Spleen (tissue), 11 donors: ENCODE measurements around the gene DEFB132. TPM values are rescaled to one million over a fixed set of nuclear protein-coding genes. Genes with fewer than 3 reads are reported as not detected.

Source experiments
- DNase-seq: peaks from one replicate; pipeline ENCODE4 v3.0.0-alpha.2; 2020
- H3K27ac ChIP-seq, 8 donors: fragments of 200-600 bp; sonication (generic) in 7 of 8; 1 replicate in 4 of 8; 2 replicates in 4 of 8; pipeline versions ENCODE4 v1.5.0 to v1.8.0; 2016 to 2021; ENCODE audit warnings: inconsistent platforms in 4 of 8, mild to moderate bottlenecking in 4 of 8, moderate library complexity in 1 of 8
- H3K27me3 ChIP-seq, 7 donors: fragments of 200-600 bp; sonication (generic) in 6 of 7; replicated peaks in 1 of 7; 1 replicate in 4 of 7; 2 replicates in 3 of 7; pipeline versions ENCODE4 v1.5.0 to v1.8.0; 2016 to 2021; ENCODE audit warnings: inconsistent platforms in 3 of 7, mild to moderate bottlenecking in 1 of 7
- H3K36me3 ChIP-seq, 6 donors: fragments of 200-600 bp; sonication (generic) in 5 of 6; 1 replicate in 4 of 6; 2 replicates in 2 of 6; pipeline versions ENCODE4 v1.5.0 to v1.8.0; 2016 to 2021; ENCODE audit warnings: inconsistent platforms in 2 of 6
- H3K4me1 ChIP-seq, 6 donors: fragments of 200-600 bp; sonication (generic) in 5 of 6; 1 replicate in 3 of 6; 2 replicates in 3 of 6; pipeline versions ENCODE4 v1.5.0 to v1.8.0; 2016 to 2021; ENCODE audit warnings: inconsistent platforms in 3 of 6
- H3K4me3 ChIP-seq, 8 donors: fragments of 200-600 bp; sonication (generic) in 7 of 8; 1 replicate in 4 of 8; 2 replicates in 4 of 8; pipeline versions ENCODE4 v1.5.0 to v1.8.0; 2016 to 2021; ENCODE audit warnings: inconsistent platforms in 4 of 8, mild to moderate bottlenecking in 4 of 8, moderate library complexity in 2 of 8
- H3K9me3 ChIP-seq, 8 donors: fragments of 200-600 bp; sonication (generic) in 7 of 8; 1 replicate in 4 of 8; 2 replicates in 4 of 8; pipeline versions ENCODE4 v1.5.0 to v1.8.0; 2016 to 2021; ENCODE audit warnings: inconsistent platforms in 4 of 8
- POLR2A ChIP-seq, 3 donors: fragments of 450-650 bp; IDR thresholded peaks; one replicate each; pipeline ENCODE4 v1.5.1; 2017; ENCODE audit warnings: antibody characterized with exemption in 3 of 3, mild to moderate bottlenecking in 1 of 3
- POLR2AphosphoS5 ChIP-seq, 3 donors: sonication (generic); formaldehyde crosslinking; IDR thresholded peaks; one replicate each; pipeline ENCODE4 v1.5.1; 2017; ENCODE audit warnings: antibody characterized with exemption in 3 of 3
- WGBS, 5 donors: extraction: QIAGEN DNeasy Blood & Tissue Kit in 3 of 5; methylation state at CpG; one replicate each; pipeline versions ENCODE4 v1.1.5 to v1.1.7; 2013 to 2018; 5-methylcytosine and 5-hydroxymethylcytosine counted together
- intact Hi-C: fragments of 100-400 bp; cut with DNase I; formaldehyde crosslinking; loops from one replicate; pipeline ENCODE4 v1.15.0; 2023; ENCODE audit warnings: low total_unique reads
- polyA plus RNA-seq, 3 donors: library from polyadenylated mRNA; stranded (reverse); fragments of 200-250 nt; gene quantifications; one replicate each; pipeline ENCODE4 v1.2.1, GENCODE V29; 2013
- total RNA-seq, 7 donors: library from RNA; depleted of rRNA in 3 of 7; stranded (reverse); fragments of >200 nt in 3 of 7; fragmentation: NEBNext Ultra II Directional in 4 of 7; extraction: Animal tissue kit (Norgen Biotek cat#: 25700) in 4 of 7; gene quantifications; one replicate each; pipeline versions ENCODE4 v1.1.0 to v1.2.1, GENCODE V29; 2016 to 2021
- TF ChIP-seq, protein P1 (sequence below), 11 experiments: fragments of 200-600 bp in 7 of 11; fragments of 450-650 bp in 4 of 11; sonication (generic) in 4 of 11; IDR thresholded peaks in 8 of 11; conservative IDR thresholded peaks in 3 of 11; 1 replicate in 7 of 11; 2 replicates in 4 of 11; pipeline versions ENCODE4 v1.4.0 to v1.8.0; 2016 to 2021; ENCODE audit warnings: antibody characterized with exemption in 11 of 11, inconsistent platforms in 4 of 11, mild to moderate bottlenecking in 1 of 11
- donor health status: healthy with polysubstance abuse.
- donor health status: DM: no; HTN: no; CAD: no; lungs with moderate emphysema.
- donor health status: DM: no; HTN: no; CAD: no.
- donor health status: Bipolar disorder and iron deficiency.
- donor health status: healthy.
- donor health status: DM: no; HTN: no; CAD: no.
- donor health status: DM: yes; HTN: yes; CAD: no.

DEFB132 gene
- total and polyA plus RNA-seq, 10 donors: not detected

DNA sequence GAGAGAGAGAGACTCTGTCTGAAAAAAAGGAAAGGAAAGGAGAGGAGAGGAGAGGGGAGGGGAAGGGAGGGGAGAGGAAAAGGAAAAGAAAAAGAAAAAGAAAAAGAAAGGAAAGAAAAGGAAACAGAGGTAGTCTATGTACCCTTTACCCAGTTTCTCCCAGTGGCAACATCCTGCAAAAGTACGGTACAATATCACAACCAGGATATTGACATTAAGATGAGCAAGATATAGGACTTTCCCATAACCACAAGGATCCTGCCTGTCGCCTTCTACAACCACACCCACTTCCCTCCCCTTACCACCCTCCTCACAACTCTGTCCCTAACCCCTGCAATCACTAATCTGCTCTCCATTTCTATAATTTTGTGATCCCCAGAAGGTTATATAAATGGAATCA lies 29.0 kb downstream of the DEFB132 start:
- Histone ChIP-seq H3K27me3 (no peaks in the 10 kb centered on the region), H3K4me1 (peaks cover 9 to 22% (median 17%) of the 10 kb centered on the region in 6 donors), H3K9me3 (no peaks in the 10 kb centered on the region), H3K4me3 (no peak overlapping the region), H3K27ac (no peak overlapping the region), H3K36me3 (peaks cover 0 to 16% (median 0%) of the 10 kb centered on the region in 6 donors)
- TF ChIP-seq, protein P1, sequence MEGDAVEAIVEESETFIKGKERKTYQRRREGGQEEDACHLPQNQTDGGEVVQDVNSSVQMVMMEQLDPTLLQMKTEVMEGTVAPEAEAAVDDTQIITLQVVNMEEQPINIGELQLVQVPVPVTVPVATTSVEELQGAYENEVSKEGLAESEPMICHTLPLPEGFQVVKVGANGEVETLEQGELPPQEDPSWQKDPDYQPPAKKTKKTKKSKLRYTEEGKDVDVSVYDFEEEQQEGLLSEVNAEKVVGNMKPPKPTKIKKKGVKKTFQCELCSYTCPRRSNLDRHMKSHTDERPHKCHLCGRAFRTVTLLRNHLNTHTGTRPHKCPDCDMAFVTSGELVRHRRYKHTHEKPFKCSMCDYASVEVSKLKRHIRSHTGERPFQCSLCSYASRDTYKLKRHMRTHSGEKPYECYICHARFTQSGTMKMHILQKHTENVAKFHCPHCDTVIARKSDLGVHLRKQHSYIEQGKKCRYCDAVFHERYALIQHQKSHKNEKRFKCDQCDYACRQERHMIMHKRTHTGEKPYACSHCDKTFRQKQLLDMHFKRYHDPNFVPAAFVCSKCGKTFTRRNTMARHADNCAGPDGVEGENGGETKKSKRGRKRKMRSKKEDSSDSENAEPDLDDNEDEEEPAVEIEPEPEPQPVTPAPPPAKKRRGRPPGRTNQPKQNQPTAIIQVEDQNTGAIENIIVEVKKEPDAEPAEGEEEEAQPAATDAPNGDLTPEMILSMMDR (IDR thresholded peaks at IDR 0.05 in 8 of 11, conservative IDR thresholded peaks at IDR 0.05 in 3 of 11): no peak
- no peak for TF ChIP-seq POLR2AphosphoS5 (IDR thresholded peaks at IDR 0.05)
- 26 to 58% (median 40%) methylated on average over 2 of the region's 2 CpGs for WGBS, 5 donors
- intact Hi-C loops: loop anchor here (5.0 kb wide), 1 partner anchor 41 kb away; the partner anchor contains the start of gene SOX12
- no peak for DNase-seq

DNA sequence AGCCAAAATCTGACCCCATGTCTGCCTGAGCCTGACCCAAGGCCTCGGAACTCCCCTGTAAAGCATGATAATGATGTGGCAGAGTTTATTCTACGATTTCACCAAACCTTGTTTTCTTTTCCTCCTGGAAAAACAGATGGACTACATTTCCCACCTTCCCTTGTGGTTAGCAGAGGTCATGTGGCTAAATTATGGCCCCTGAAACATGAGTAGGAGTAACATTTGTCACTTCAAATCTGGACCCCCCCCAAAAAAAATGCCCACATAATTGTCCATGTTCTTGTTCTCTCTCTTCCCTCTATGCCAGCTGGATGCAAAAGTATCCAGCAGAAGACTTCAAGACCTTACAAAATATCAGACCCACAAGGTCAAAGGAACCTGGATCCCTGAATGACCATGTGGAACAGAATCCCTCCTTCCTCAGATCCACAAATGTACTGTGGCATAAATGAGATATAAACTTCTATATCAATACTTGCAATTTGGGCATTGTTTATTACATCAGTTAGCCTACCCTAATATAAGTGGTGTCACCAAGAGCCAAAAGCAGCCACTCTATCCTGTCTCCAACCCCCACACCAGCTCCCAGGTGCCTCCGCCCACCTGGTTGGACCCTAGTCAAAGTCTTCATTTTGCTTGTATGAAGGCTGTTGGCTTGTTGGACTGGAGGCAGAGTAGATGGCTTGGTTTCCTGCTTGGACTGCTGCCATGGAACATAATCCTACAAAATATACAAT lies 31.6 kb downstream of the DEFB132 start:
- H3K27ac ChIP-seq: no peak overlapping the region
- no peaks in the 10 kb centered on the region for H3K9me3 ChIP-seq
- H3K27me3 ChIP-seq: no peaks in the 10 kb centered on the region
- H3K36me3 ChIP-seq: no peaks in the 10 kb centered on the region
- 77 to 97% (median 83%) methylated on average over 3 of the region's 3 CpGs for WGBS, 5 donors
- intact Hi-C loops: loop anchor here (5.0 kb wide), 1 partner anchor 38 kb away; the partner anchor contains the start of gene SOX12
- H3K4me1 ChIP-seq: peaks cover 13 to 42% (median 23%) of the 10 kb centered on the region in 6 donors
- TF ChIP-seq, protein P1 (IDR thresholded peaks at IDR 0.05 in 8 of 11, conservative IDR thresholded peaks at IDR 0.05 in 3 of 11): no peak
- no peak for TF ChIP-seq POLR2A (IDR thresholded peaks at IDR 0.05)
- TF ChIP-seq POLR2AphosphoS5 (IDR thresholded peaks at IDR 0.05): no peak
- no peak for DNase-seq
- peak overlapping the region in 2 of 8 donors; percentile 57 to 79 for H3K4me3 ChIP-seq

DNA sequence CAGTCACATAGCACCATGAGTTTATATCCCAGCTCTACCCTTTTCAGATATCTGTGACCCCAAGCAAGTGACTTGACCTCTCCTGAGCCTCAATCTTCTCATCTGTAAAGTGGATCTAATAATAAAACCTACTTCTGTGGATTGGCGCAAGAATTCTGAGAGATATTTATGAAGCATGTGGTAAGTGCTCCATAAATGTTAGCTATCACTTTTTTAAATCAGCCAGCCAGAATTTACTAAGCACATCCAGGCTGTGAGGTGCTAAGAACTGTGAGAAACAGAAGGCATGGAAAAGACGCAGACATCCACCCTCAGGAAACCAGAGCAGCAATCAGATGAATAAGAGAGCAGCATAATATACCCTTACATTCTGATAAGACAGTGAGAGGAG lies 32.2 kb downstream of the DEFB132 start:
- no peaks in the 10 kb centered on the region for H3K36me3 ChIP-seq

More for the DNA sequence above, 32.2 kb downstream of the DEFB132 start:
- peak overlapping the region in 7 of 8 donors; percentile 72 to 86 (median 76) for H3K27ac ChIP-seq
- H3K9me3 ChIP-seq: no peaks in the 10 kb centered on the region
- H3K27me3 ChIP-seq: no peaks in the 10 kb centered on the region
- no peak for DNase-seq
- WGBS, 5 donors: 47 to 57% (median 53%) methylated on average over 2 of the region's 2 CpGs
- peak overlapping the region; percentile 33 to 79 (median 56) for H3K4me3 ChIP-seq
- TF ChIP-seq, protein P1 (IDR thresholded peaks at IDR 0.05 in 8 of 11, conservative IDR thresholded peaks at IDR 0.05 in 3 of 11): no peak
- no peak for TF ChIP-seq POLR2AphosphoS5 (IDR thresholded peaks at IDR 0.05)
- H3K4me1 ChIP-seq: peaks cover 13 to 42% (median 23%) of the 10 kb centered on the region in 6 donors
- intact Hi-C loops: loop anchor here (5.0 kb wide), 1 partner anchor 38 kb away; the partner anchor contains the start of gene SOX12
